ENCODE results near the gene NOD2.
A peak's percentile ranks its signal among the peaks of the same experiment; 100 is the strongest.

The NOD2 gene

DNA sequence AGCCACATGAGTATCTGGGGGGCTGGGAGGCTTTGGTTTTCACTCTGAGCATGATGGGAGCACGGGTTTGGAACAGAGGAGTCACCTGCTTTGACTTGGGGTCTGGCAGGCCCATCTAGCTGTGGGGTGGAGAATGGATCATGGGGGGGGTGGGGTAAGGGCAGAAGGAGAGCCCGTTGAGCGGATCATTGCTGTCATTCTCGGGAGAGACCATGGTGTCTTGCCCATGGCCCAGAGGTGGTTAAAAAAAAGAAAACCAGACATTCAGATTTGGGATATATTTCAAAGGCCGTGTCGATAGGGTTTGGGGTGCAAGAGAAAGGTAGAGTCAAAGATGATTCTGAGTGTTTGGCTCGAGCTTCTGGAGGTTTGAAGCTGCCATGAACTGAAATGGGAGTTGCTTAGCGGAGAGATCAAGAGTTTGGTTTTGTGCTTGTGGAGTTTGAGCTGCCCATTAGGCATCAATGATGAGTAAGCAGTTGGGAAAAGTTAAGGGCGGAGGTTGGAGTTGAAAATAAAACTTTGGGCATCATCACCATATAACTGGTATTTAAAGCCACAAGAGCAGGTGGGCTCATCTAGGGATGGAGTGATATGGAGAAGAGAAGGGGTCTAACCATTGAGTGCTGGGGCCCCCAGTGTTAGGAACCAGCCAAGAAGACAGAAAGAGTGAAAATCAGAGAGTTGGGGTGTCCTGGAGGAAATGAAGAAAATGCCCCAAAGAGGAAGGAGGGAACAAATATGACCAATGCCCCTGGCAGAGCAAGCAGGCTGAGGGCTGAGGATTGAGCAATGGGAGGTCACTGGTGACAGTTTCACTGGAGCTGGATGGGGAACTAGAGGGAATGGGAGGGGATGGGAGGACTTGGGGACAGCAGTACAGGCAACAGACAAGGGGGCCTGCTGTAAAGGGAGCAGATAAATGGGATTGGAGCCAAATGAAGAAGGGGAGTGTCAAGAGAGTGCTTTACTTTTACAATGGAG, 1.9 kb downstream of the NOD2 start:
- DNase-seq = peak; percentile 97

DNA sequence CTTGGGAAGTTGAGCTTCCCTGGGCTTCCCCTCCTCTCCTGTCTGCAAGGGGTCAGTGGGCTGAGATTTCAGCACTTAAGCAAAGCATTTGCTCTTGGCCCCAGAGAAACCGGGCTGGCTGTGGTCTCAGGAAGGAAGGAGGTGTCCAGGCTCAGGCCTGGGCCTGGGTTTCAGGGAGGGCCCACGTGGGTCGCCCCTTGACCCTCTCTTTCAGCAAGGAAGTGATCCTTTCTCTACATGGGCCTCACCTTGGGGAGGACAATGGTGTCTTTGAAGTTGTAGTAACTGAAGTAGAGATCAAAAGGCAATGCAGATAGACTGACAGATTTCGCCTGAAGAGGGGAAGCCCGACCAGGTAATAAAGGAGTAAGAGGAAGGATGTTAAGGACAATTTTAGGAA, 2.7 kb downstream of the NOD2 start:
- peak; percentile 27 for DNase-seq

DNA sequence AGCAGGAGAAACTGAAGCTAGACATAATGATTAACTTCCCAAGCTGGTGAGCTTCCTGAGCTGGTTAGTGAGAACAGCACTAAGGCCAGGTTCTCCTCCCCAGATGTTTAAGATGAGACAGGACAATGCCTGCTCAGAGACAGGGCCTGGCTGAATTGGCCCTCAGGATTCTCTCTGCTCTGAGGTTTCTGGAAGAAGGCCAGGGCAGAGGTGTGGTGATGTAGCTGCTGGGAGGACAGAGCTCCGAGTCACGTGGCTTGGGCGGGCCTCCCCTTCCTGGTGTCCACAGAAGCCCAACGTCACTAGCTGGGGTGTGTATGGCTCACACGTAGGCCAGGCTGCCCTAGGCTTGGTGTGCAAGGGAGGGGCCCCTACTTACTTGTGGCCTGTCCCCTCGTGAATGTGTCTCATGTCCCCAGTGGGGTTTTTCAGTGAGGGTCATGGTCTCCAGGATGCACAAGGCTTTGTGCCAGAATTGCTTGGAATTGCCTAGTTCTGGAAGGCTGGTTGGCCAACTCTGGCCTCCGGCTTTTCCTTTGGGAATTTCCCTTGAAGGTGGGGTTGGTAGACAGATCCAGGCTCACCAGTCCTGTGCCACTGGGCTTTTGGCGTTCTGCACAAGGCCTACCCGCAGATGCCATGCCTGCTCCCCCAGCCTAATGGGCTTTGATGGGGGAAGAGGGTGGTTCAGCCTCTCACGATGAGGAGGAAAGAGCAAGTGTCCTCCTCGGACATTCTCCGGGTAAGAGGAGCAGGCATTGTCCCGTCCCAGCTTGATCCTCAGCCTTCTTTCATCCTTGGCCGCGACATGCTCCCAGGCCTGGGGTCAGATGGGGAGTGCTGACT, 3.4 kb downstream of the NOD2 start:
- DNase-seq = peak; percentile 99

DNA sequence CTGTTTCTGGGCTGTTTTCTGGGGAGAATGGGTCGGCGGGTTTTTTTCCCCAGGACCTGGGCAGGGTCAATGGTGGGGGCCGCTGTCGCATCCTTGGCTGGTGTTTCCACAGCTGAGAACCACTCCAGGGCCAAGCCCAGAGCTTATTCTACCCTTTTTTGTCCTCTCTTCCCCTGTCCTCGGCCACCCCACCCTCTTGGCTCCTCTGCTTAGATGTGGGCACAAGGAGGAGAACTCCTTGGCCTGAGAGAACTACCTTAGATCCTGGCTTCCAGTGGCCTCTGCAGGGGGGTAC, 4.0 kb downstream of the NOD2 start:
- DNase-seq = no peak

DNA sequence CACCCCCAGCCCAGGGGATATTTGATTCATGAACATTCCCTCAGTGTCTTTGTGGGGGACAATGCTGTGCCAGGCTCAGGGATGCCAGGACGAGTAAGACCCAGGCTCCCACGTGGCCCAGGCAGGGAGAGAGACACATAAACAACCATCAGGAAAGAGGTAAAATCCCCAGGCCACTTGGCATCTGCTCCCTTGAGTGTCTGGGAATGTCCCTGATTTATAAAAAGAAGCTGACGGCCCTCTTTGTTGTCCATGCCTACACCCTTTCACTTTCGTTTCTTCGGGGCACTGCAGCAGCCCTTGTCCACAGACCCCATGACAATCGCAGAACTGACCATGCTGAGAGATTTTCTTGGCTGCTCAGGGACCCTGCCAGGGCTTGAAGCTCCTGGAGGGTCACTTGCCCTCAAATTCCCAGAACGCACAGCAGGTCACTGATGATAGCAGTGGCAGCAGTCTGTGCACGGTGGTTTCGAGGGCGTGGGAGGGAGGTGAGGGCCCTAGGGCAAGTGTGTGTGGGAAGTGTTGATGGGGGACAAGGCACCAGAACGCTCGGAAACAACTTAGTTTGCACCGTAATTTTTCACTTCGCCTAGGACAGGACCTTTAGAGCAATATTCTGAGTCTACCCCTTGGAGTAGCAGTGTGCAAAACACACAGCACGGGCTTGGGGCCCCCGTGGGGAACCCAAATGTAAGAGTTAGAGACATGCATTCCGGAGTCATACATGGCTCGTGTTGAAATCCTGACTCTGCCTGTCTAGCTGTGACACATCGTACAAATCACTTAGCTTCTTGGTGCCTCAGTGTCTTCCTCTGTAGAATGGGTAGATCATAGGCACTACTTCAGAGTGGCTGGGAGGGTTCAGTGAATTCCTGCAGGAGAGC, 4.7 kb downstream of the NOD2 start:
- peak; percentile 97 for DNase-seq

DNA sequence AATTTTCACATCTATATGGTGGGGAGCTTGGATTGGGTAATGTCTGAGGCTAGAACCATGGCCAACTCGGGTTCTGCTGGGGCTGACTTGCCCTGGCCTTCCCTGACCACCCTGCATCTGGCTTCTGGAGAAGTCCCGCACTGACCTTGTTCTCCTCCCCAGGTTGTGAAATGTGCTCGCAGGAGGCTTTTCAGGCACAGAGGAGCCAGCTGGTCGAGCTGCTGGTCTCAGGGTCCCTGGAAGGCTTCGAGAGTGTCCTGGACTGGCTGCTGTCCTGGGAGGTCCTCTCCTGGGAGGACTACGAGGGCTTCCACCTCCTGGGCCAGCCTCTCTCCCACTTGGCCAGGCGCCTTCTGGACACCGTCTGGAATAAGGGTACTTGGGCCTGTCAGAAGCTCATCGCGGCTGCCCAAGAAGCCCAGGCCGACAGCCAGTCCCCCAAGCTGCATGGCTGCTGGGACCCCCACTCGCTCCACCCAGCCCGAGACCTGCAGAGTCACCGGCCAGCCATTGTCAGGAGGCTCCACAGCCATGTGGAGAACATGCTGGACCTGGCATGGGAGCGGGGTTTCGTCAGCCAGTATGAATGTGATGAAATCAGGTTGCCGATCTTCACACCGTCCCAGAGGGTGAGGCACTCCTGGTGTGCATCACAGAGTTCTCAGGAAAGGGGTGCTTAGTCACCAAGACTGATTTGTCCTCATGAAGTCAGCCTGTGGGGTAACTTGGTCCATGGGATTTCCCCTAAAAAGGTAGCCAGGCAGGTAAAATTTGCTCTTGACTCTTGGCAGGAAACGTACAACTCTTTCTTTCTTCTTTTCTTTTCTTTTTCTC, 6.1 kb downstream of the NOD2 start:
- peak; percentile 88 for DNase-seq

DNA sequence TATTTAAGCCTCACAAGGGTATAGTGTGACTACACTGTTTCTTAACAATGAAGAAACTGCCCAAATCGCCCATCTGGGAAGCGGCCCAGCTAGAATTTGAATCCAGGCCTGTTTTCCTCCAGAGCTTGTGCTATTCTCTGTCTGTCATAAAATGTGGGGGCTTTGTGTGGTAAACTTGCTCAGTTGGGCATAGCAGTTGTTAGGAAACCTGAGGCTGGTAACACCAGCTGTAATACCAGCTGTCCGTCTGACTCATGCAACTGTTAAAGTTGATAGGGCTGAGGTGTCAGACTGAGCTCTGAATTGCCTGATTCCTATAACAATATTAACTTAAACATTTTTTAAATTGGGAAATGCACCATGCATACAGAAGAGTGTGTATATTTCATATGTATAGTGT, 9.3 kb downstream of the NOD2 start:
- DNase-seq = peak; percentile 71

DNA sequence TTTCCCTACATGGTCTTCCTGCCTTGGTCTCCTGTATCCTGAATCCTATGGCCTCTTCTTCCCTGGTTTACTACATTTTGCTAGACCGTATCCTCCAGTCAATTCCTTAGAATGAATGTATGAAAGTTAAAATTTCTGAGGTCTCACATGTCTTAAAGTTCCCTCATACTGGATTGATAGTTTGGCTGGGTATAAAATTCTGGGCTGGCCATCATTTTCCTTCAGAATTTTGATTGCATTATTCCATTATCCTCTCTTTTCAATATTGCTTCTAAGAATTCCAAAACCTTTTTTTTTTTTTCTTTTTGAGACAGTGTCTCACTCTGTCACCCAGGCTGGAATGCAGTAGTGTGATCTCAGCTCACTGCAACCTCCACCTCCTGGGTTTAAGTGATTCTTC, 10.8 kb downstream of the NOD2 start:
- no peak for DNase-seq

DNA sequence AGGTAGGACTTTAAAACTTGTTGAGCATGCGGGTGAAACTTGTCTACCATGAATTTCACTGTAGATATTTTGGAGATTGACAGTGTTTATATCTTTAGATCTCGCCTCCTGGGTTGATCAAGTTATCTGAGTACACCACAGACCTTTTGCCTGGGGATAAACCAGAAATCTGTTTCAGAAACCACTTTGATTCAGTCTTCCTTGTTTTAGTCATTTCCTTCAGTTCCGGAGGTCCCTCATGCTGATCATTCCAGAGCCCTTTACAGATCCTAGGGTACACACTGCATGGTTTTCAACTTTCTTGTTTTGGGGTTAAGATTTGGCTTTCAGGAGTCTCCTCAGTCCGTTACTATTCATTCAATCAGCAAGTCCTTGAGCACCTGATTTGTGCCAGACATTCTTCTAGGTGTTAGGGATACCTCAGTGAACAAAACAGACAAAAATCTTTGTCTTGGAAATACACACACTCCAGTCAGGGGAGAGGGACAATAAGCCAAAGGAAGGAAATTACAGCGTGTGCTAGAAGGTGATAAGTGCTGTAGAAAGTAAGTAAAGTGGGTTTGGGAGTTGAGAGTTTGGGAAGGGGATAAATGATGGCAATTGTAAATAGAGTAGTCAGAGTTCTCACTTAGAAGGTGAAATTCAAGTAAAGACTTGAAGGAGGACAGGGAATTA, 12.2 kb downstream of the NOD2 start:
- DNase-seq = no peak

DNA sequence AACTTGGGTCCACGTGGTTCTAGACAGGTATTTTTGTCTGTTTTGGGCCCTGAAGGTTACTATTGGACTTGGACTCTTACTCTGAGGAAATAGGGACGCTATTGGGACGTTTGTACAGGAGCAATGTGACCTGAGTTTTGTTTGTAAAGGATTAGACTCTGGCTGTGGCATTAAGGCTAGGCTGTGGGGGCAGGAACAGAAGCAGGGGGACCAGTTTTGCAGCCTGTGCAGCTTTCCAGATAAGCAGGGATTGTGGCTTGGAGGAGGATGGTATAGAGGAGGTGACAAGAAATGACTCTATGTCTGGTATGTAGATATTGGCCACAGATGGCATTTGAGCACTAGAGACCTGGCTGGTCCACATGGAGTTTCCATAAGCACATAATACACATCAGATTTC, 12.8 kb downstream of the NOD2 start:
- DNase-seq = no peak

DNA sequence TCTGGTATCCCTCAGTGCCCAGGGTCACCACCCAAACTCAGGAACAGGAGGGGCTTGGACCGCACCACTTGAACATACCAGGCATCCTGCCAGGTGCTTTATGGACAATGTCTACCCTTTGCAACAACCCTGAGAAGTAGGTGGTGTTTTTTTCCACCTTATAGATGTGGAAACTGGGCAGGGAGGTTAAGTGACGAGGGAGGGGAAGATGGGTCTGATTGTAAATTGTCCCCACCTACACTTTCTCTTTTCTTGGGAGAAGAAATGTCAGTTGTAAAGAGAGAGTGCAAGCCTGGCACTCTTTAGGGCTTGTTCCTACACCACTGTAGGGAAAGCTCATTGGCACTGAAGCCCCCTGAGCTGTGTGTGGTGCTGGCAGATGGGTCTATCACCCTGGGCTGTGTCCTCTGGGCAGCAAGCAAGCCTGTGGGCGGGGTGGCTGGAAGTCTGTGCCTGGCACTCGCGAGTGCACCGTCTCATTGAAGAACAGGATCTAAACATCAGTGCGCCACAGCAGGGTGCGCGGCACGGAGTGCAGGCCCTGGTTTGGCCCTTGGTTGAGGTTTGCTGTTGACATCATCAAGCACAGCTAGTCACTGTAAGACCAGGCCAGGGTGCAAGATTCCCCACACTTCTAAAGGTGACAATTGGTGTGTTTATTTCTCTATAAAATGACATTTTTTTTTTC, 15.1 kb downstream of the NOD2 start:
- peak; percentile 63 for DNase-seq

DNA sequence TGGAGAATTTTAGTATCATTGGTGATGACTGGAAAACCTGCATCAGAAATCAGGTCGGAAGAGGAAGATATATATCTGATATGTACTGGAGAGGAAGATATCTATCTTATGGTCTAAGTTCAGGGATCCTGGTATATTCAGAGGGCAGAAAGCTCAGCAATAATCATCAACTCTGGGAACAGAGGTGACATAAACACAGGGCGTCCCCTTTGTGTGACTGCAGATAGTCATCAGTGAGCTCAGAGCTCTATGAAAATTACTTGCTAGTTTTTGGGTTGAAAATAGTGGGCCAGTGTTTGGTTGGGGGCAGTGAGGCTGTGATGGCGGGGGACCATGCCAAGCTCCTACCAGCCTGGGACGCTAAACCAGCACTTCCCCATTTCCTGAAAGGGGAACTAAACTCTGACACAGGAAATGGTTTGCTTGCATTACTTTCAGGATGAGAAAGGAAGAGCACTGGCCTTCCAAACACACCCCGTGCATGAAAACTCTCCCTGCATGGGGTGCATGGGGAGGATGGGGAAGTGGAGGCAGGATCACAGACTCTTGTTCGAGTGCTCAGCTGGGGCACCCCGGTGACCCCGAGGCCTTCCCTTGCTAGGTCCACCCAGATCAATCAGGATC, 15.8 kb downstream of the NOD2 start:
- DNase-seq = peak; percentile 93

DNA sequence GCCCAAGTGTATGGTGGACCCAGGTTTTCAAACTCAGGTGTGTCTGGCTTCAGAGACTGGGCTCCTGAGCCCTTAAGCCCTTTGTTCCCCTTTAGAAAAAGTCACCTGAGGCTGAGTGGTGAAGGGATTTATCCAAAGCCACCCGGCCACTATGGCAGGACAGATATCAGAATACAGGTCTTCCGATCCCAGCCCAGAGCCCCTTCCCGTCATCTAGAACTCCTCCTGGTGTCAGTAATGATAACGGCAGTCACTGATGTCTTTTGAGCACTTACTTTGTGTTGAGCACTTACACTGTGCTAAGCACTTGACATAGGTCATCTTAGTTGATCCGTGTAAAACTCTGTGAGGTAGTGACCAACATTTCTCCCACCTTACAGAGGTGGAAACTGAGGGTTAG, 16.6 kb downstream of the NOD2 start:
- DNase-seq = no peak

DNA sequence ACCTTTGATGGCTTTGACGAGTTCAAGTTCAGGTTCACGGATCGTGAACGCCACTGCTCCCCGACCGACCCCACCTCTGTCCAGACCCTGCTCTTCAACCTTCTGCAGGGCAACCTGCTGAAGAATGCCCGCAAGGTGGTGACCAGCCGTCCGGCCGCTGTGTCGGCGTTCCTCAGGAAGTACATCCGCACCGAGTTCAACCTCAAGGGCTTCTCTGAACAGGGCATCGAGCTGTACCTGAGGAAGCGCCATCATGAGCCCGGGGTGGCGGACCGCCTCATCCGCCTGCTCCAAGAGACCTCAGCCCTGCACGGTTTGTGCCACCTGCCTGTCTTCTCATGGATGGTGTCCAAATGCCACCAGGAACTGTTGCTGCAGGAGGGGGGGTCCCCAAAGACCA, 17.6 kb downstream of the NOD2 start:
- no peak for DNase-seq

DNA sequence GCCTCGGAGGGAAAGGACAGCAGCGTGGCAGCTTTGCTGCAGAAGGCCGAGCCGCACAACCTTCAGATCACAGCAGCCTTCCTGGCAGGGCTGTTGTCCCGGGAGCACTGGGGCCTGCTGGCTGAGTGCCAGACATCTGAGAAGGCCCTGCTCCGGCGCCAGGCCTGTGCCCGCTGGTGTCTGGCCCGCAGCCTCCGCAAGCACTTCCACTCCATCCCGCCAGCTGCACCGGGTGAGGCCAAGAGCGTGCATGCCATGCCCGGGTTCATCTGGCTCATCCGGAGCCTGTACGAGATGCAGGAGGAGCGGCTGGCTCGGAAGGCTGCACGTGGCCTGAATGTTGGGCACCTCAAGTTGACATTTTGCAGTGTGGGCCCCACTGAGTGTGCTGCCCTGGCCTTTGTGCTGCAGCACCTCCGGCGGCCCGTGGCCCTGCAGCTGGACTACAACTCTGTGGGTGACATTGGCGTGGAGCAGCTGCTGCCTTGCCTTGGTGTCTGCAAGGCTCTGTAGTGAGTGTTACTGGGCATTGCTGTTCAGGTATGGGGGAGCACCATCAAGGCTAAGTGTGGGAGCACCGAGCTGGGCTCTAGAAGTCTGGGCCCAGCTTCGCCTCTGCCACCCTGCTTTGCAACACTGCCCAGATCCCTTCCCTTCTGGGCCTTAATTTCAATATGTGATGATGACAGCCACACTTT, 18.6 kb downstream of the NOD2 start:
- DNase-seq = no peak

DNA sequence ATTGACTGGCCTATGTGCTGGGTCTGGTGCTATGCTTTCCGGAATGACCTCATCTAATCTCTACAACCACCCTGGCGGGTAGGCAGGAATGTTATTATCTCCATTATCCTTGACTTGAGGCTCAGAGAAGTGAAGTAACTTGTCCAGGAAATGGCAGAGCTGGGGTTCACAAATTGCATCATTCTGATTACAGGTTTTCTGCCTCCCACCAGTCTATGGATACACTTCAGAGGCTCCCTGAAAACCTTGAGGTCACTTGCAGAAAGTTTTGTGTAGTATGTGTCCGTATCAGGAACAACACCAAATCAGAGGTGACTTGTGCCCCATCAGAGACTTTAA, 19.1 kb downstream of the NOD2 start:
- DNase-seq = peak; percentile 43

DNA sequence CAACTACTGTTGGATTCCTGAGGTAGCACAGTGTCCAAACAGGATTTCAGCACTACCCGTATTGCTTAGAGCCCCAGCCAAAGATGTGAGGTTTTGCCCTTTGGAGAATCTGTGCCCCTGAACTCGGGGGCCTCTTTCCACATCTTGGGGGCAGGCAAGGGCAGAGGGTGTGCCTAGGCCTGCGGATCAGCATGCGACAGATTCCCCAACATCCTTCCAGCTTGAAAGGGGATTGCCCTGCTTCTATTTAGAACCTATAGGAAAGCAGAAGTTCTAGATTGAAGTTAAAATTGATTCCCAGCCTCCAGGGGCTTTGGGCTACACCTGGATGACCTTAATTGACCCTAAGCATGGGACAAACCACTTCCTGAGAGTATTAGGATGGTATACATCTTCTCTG, 19.6 kb downstream of the NOD2 start:
- peak; percentile 48 for DNase-seq

DNA sequence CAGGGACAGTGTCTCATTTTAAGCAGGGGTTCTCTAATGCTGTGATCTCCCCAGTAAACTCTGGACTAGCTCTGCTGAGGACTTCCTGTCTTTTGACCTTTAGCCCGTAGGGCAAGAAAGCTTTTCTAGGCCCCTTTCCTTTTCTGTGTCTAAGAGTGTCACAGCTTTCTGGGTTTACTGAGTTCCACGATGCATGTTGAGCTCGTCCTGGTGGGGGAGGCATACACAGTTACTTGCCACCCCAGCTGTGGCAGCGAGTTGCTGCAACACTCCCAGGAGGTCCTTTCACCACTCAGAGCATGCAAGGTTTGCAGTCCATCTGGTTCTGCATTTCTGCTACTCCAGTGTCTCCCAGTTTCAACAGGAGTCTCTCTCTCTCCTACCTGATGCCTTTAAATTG, 23.7 kb downstream of the NOD2 start:
- no peak for DNase-seq

DNA sequence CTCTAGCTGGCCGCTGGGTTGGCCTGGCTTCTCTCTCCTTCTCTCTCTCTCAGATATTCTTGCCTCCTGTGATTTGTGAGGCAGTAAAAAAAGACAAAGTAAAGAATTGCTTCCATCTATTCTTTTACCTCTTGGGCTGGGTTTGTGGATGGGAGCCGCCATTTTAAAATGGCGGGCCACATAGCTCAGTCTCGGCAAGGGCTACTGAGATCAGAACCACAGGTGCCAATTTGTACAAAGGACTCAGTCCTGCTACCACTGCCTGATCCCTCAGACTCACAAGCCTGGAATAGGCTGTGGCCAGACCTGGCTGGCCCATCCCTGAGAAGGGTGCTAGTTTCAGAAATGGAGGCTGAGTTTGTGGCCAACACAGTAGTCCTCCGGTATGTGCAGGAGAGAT, 24.1 kb downstream of the NOD2 start:
- DNase-seq = no peak

All from inflammatory macrophage treated with lipopolysaccharide for 4 hours (primary cell).